Measurements from ENCODE around the gene HERPUD1.

DNA sequence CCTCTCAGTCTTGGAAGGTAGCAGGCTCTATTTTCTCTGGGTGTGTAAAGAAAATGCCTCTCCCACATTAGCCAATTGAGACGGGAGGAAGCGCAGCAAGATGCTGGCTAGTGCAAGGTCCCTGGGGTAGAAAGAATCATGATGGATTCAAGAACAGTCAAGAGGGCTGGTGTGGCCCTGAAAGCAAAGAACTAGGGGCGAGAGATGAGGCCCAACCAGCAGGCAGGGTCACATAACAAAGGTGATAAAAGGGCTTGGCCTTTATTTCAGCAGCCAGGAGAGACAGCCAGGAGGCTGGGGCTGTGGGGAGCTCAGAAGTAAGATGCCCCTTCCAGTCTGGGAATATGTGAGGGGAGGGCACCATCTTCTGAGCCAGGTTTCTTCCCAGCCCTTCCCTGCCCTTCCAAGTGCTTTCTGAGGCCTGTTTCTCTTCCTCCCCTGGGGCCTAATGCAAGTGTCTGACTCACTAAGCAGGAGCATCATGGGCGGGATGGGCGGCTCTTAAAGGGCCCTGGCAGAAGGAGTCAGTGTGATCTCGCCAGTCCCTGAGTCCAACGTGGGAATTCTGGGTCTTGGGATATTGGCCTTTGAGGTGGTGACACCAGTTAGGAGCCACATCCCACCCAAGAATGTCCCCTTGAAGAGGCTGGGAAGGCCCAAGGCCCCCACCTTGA lies 53.5 kb downstream of the HERPUD1 start:
- TF ChIP-seq, protein P1, sequence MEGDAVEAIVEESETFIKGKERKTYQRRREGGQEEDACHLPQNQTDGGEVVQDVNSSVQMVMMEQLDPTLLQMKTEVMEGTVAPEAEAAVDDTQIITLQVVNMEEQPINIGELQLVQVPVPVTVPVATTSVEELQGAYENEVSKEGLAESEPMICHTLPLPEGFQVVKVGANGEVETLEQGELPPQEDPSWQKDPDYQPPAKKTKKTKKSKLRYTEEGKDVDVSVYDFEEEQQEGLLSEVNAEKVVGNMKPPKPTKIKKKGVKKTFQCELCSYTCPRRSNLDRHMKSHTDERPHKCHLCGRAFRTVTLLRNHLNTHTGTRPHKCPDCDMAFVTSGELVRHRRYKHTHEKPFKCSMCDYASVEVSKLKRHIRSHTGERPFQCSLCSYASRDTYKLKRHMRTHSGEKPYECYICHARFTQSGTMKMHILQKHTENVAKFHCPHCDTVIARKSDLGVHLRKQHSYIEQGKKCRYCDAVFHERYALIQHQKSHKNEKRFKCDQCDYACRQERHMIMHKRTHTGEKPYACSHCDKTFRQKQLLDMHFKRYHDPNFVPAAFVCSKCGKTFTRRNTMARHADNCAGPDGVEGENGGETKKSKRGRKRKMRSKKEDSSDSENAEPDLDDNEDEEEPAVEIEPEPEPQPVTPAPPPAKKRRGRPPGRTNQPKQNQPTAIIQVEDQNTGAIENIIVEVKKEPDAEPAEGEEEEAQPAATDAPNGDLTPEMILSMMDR (IDR thresholded peaks at IDR 0.05; ENCODE audit: low read length), result no peak
- TF ChIP-seq EZH2 (optimal IDR thresholded peaks at IDR 0.05; ENCODE audit: low read depth, low read length) (no peak), EZH2phosphoT487 (IDR thresholded peaks at IDR 0.05; ENCODE audit: low read length) (no peak)

Measured in MM.1S (cell line).